CD14-positive monocyte (primary cell): ENCODE results near the gene GDF10. TPM values are rescaled to one million over a fixed set of nuclear protein-coding genes. Genes with fewer than 3 reads are reported as not detected.

Experiments
- DNase-seq, 3 donors: peaks; one replicate each; pipeline ENCODE4 v3.0.0-alpha.2; 2011 to 2022
- H2AFZ ChIP-seq: 2 replicates; pipeline ENCODE4 v1.6.0; 2012; ENCODE audit warnings: mild to moderate bottlenecking, low read depth, low read length, inconsistent platforms; ENCODE audit not compliant: insufficient read depth, poor library complexity, severe bottlenecking
- H3K27ac ChIP-seq, 2 donors: 1 replicate in 1 of 2; 2 replicates in 1 of 2; pipeline ENCODE4 v1.5.1; 2012 to 2013; ENCODE audit warnings: low read length in 2 of 2, control low read depth in 1 of 2, inconsistent platforms in 1 of 2, low read depth in 1 of 2, mild to moderate bottlenecking in 1 of 2
- H3K27me3 ChIP-seq, 2 donors: one replicate each; pipeline versions ENCODE4 v1.6.0 to v1.6.1; 2011 to 2013; ENCODE audit warnings: low read length in 2 of 2; ENCODE audit not compliant: control insufficient read depth in 2 of 2, insufficient read depth in 2 of 2
- H3K36me3 ChIP-seq, 2 donors: replicated peaks in 1 of 2; 1 replicate in 1 of 2; 2 replicates in 1 of 2; pipeline versions ENCODE4 v1.5.1 to v1.6.1; 2012 to 2013; ENCODE audit warnings: low read length in 2 of 2, control low read depth in 1 of 2, inconsistent platforms in 1 of 2, mild to moderate bottlenecking in 1 of 2; ENCODE audit not compliant: insufficient read depth in 2 of 2, control insufficient read depth in 1 of 2
- H3K4me1 ChIP-seq, 2 donors: 1 replicate in 1 of 2; 2 replicates in 1 of 2; pipeline versions ENCODE4 v1.5.1 to v1.6.1; 2012 to 2013; ENCODE audit warnings: low read length in 2 of 2, control low read depth in 1 of 2, inconsistent platforms in 1 of 2, mild to moderate bottlenecking in 1 of 2, moderate library complexity in 1 of 2; ENCODE audit not compliant: insufficient read depth in 2 of 2, control insufficient read depth in 1 of 2
- H3K4me2 ChIP-seq: replicated peaks from 2 replicates; pipeline ENCODE3; 2012; ENCODE audit warnings: low read length, moderate library complexity, mild to moderate bottlenecking; ENCODE audit not compliant: poor library complexity, severe bottlenecking; ENCODE audit errors: extremely low read depth
- H3K4me3 ChIP-seq, 3 experiments: fragments of 200-600 bp in 1 of 3; sonication (generic) in 1 of 3; replicated peaks in 1 of 3; 1 replicate in 2 of 3; 2 replicates in 1 of 3; pipeline ENCODE4 v1.5.1; 2011 to 2013; ENCODE audit warnings: low read length in 3 of 3, mild to moderate bottlenecking in 3 of 3, control low read depth in 2 of 3, low read depth in 2 of 3, inconsistent platforms in 1 of 3, moderate library complexity in 1 of 3
- H3K79me2 ChIP-seq: 2 replicates; pipeline ENCODE4 v1.6.0; 2012; ENCODE audit warnings: mild to moderate bottlenecking, control low read depth, inconsistent platforms, low read length, moderate library complexity; ENCODE audit not compliant: insufficient read depth
- H3K9ac ChIP-seq: 2 replicates; pipeline ENCODE4 v1.6.0; 2017; ENCODE audit warnings: low read length, mild to moderate bottlenecking; ENCODE audit not compliant: insufficient read depth, poor library complexity, severe bottlenecking
- H3K9me3 ChIP-seq, 2 donors: replicated peaks in 1 of 2; 1 replicate in 1 of 2; 2 replicates in 1 of 2; pipeline versions ENCODE4 v1.5.1 to v1.6.1; 2012 to 2013; ENCODE audit warnings: low read length in 2 of 2, control low read depth in 1 of 2; ENCODE audit not compliant: control insufficient read depth in 1 of 2, insufficient read depth in 1 of 2
- H4K20me1 ChIP-seq: 2 replicates; pipeline ENCODE4 v1.6.0; 2012; ENCODE audit warnings: mild to moderate bottlenecking, low read length, control low read depth, moderate library complexity; ENCODE audit not compliant: insufficient read depth
- H3K27ac Mint-ChIP-seq, 7 donors: one replicate each; pipeline ENCODE4 v1.8.0; 2020; ENCODE audit warnings: mild to moderate bottlenecking in 7 of 7, mixed read lengths in 7 of 7, moderate library complexity in 6 of 7, inconsistent platforms in 2 of 7
- H3K27me3 Mint-ChIP-seq, 3 donors: one replicate each; pipeline ENCODE4 v1.8.0; 2021 to 2022; ENCODE audit warnings: low read depth in 3 of 3, mild to moderate bottlenecking in 3 of 3, mixed read lengths in 3 of 3, moderate library complexity in 3 of 3, inconsistent platforms in 1 of 3
- H3K36me3 Mint-ChIP-seq, 2 donors: one replicate each; pipeline ENCODE4 v1.8.0; 2020; ENCODE audit warnings: mixed read lengths in 2 of 2, inconsistent platforms in 1 of 2, mild to moderate bottlenecking in 1 of 2
- H3K4me1 Mint-ChIP-seq: one replicate; pipeline ENCODE4 v1.8.0; 2020; ENCODE audit warnings: mild to moderate bottlenecking, mixed read lengths
- H3K4me3 Mint-ChIP-seq, 2 donors: one replicate each; pipeline ENCODE4 v1.8.0; 2020; ENCODE audit warnings: mild to moderate bottlenecking in 2 of 2, mixed read lengths in 2 of 2, moderate library complexity in 1 of 2
- H3K9me3 Mint-ChIP-seq, 7 donors: one replicate each; pipeline ENCODE4 v1.8.0; 2020 to 2022; ENCODE audit warnings: mixed read lengths in 7 of 7, mild to moderate bottlenecking in 6 of 7, moderate library complexity in 6 of 7, inconsistent platforms in 2 of 7
- CTCF ChIP-seq: fragments of 200-600 bp; IDR thresholded peaks from one replicate; pipeline ENCODE4 v1.8.0; 2022; ENCODE audit warnings: antibody characterized with exemption, mild to moderate bottlenecking
- WGBS: methylation state at CpG from one replicate; pipeline ENCODE4 v1.1.5; 2013; ENCODE audit warnings: missing lambda C conversion rate; ENCODE audit not compliant: insufficient coverage; 5-methylcytosine and 5-hydroxymethylcytosine counted together
- intact Hi-C, 2 donors: fragments of 100-400 bp; cut with micrococcal nuclease; formaldehyde crosslinking; loops; one replicate each; pipeline versions ENCODE4 v1.15.0 to v1.15.1; 2023
- polyA plus RNA-seq, 3 donors: library from polyadenylated mRNA; depleted of rRNA in 1 of 3; unstranded in 2 of 3; stranded (reverse) in 1 of 3; fragments of 300-500 nt in 2 of 3; fragments of >200 nt in 1 of 3; fragmentation: Illumina TruSeq in 2 of 3; gene quantifications; 1 replicate in 2 of 3; 2 replicates in 1 of 3; pipeline ENCODE4 v1.2.3, GENCODE V29; 2012 to 2021

GDF10 gene
- polyA plus RNA-seq, 3 donors, result not detected

DNA sequence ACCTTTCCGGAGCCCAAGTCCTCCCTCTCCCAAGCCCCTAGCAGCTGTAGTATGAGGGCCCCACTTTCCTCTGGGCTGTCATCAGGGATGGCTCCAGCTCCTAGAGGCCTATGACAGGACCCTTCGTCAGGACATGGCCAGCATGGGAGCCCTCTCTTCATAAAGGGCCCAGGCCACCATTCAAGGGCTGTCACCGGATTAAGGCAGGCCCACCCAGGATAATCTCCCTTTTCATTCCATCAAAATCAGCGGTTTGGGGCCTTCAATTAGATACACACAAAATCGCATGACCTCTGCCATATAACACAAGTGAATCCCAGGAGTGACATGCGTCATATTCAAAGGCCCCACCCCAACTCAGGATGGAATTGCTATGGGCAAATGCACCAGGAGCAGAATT lies 12.2 kb upstream of the GDF10 start:
- Histone ChIP-seq H3K27ac (no peak overlapping the region), H2AFZ (no peak overlapping the region), H3K4me2 (no peak overlapping the region), H3K9me3 (no peaks in the 10 kb centered on the region), H3K4me3 (no peak overlapping the region), H3K36me3 (no peaks in the 10 kb centered on the region), H3K79me2 (no peaks in the 10 kb centered on the region), H3K9ac (no peak overlapping the region), H4K20me1 (no peaks in the 10 kb centered on the region), H3K4me1 (peaks cover 19 to 21% of the 10 kb centered on the region in 2 donors), H3K27me3 (no peaks in the 10 kb centered on the region)
- DNase-seq, result no peak
- Mint-ChIP-seq H3K4me1 (peaks cover 30% of the 10 kb centered on the region), H3K4me3 (no peak overlapping the region), H3K27ac (no peak overlapping the region), H3K36me3 (no peaks in the 10 kb centered on the region), H3K27me3 (peaks cover 1 to 13% (median 13%) of the 10 kb centered on the region in 3 donors), H3K9me3 (peaks cover 0 to 3% (median 2%) of the 10 kb centered on the region in 7 donors)
- no peak for TF ChIP-seq CTCF
- 100% methylated on average over 6 of the region's 6 CpGs for WGBS
- intact Hi-C loops, result loop anchor here in 1 of 2 donors (5.0 kb wide), 1 partner anchor 51 kb away; no protein-coding TSS in a partner anchor

- Mint-ChIP-seq H3K4me3 (no peak overlapping the region), H3K4me1 (peaks cover 30% of the 10 kb centered on the region), H3K27ac (no peak overlapping the region), H3K36me3 (no peaks in the 10 kb centered on the region), H3K9me3 (peaks cover 0 to 3% (median 2%) of the 10 kb centered on the region in 7 donors), H3K27me3 (peaks cover 4 to 13% (median 11%) of the 10 kb centered on the region in 3 donors)
- no peak overlapping the region for H2AFZ ChIP-seq
- H4K20me1 ChIP-seq, result no peaks in the 10 kb centered on the region
- H3K36me3 ChIP-seq, result no peaks in the 10 kb centered on the region
- H3K27ac ChIP-seq, result no peak overlapping the region
- H3K9ac ChIP-seq, result no peak overlapping the region
- no peak for TF ChIP-seq CTCF
- DNase-seq, result no peak
- H3K27me3 ChIP-seq, result no peaks in the 10 kb centered on the region
- H3K4me1 ChIP-seq, result peaks cover 19 to 21% of the 10 kb centered on the region in 2 donors
- H3K4me2 ChIP-seq, result no peak overlapping the region
- no peak overlapping the region for H3K4me3 ChIP-seq
- H3K9me3 ChIP-seq, result no peaks in the 10 kb centered on the region
- intact Hi-C loops, result loop anchor here in 1 of 2 donors (5.0 kb wide), 1 partner anchor 51 kb away; no protein-coding TSS in a partner anchor
- WGBS, result 100% methylated on average over 3 of the region's 8 CpGs
- H3K79me2 ChIP-seq, result no peaks in the 10 kb centered on the region
Observed at GRCh38 chr10:47288236-47288635, 11.8 kb upstream of the GDF10 start.
